Neutrophil (primary cell): ENCODE data around the gene NACC2.
A peak's percentile ranks its signal among the peaks of the same experiment; 100 is the strongest.

Experiments used
- H3K27ac ChIP-seq: fragments of 200-600 bp; sonication (generic); 2 replicates; pipeline ENCODE4 v1.5.1; 2016; ENCODE audit warnings: mild to moderate bottlenecking, moderate library complexity
- H3K27me3 ChIP-seq: fragments of 200-600 bp; sonication (generic); 2 replicates; pipeline ENCODE4 v1.6.0; 2016; ENCODE audit warnings: mild to moderate bottlenecking
- H3K36me3 ChIP-seq: fragments of 200-600 bp; sonication (generic); 2 replicates; pipeline ENCODE4 v1.5.1; 2017
- H3K4me1 ChIP-seq, 2 experiments: fragments of 200-600 bp in 1 of 2; sonication (generic) in 1 of 2; 1 replicate in 1 of 2; 2 replicates in 1 of 2; pipeline versions ENCODE4 v1.5.1 to v1.6.1; 2013 to 2016; ENCODE audit warnings: low read depth in 1 of 2, low read length in 1 of 2, mild to moderate bottlenecking in 1 of 2, moderate library complexity in 1 of 2; ENCODE audit not compliant: control insufficient read depth in 1 of 2, insufficient read depth in 1 of 2
- H3K4me3 ChIP-seq, 2 experiments: fragments of 200-600 bp in 1 of 2; sonication (generic) in 1 of 2; 1 replicate in 1 of 2; 2 replicates in 1 of 2; pipeline ENCODE4 v1.5.1; 2013 to 2016; ENCODE audit warnings: low read depth in 1 of 2, low read length in 1 of 2, mild to moderate bottlenecking in 1 of 2, moderate library complexity in 1 of 2
- H3K9me3 ChIP-seq: fragments of 200-600 bp; sonication (generic); 2 replicates; pipeline ENCODE4 v1.5.1; 2016
- CTCF ChIP-seq: fragments of 200-600 bp; sonication (generic); IDR thresholded peaks from 2 replicates; pipeline ENCODE4 v1.5.1; 2016; ENCODE audit warnings: antibody characterized with exemption

NACC2 gene

GRCh38 chr9:136092353-136092650, 2.8 kb downstream of the NACC2 start:
- H3K36me3 ChIP-seq: no peaks in the 10 kb centered on the region
- no peak overlapping the region for H3K4me3 ChIP-seq
- H3K27me3 ChIP-seq: peaks cover 2% of the 10 kb centered on the region
- TF ChIP-seq CTCF: no peak
- H3K4me1 ChIP-seq: peaks cover 51 to 67% of the 10 kb centered on the region in 2 experiments
- peak overlapping the region; percentile 82 for H3K27ac ChIP-seq
- H3K9me3 ChIP-seq: no peaks in the 10 kb centered on the region

GRCh38 chr9:136091582-136092352, 3.3 kb downstream of the NACC2 start:
- TF ChIP-seq CTCF: no peak
- peaks cover 51 to 70% of the 10 kb centered on the region in 2 experiments for H3K4me1 ChIP-seq
- no peak overlapping the region for H3K4me3 ChIP-seq
- peak overlapping the region; percentile 82 for H3K27ac ChIP-seq
- H3K9me3 ChIP-seq: no peaks in the 10 kb centered on the region
- H3K27me3 ChIP-seq: no peaks in the 10 kb centered on the region
- H3K36me3 ChIP-seq: no peaks in the 10 kb centered on the region

GRCh38 chr9:136090768-136091581, 4.1 kb downstream of the NACC2 start:
- no peaks in the 10 kb centered on the region for H3K27me3 ChIP-seq
- H3K4me1 ChIP-seq: peaks cover 47 to 69% of the 10 kb centered on the region in 2 experiments
- no peak overlapping the region for H3K4me3 ChIP-seq
- no peaks in the 10 kb centered on the region for H3K9me3 ChIP-seq
- no peak for TF ChIP-seq CTCF
- no peaks in the 10 kb centered on the region for H3K36me3 ChIP-seq
- peak overlapping the region; percentile 75 for H3K27ac ChIP-seq

GRCh38 chr9:136090056-136090735, 4.9 kb downstream of the NACC2 start:
- TF ChIP-seq CTCF: no peak
- peak overlapping the region in 1 of 2 experiments; percentile 49 for H3K4me3 ChIP-seq
- H3K27me3 ChIP-seq: no peaks in the 10 kb centered on the region
- H3K9me3 ChIP-seq: no peaks in the 10 kb centered on the region
- no peaks in the 10 kb centered on the region for H3K36me3 ChIP-seq
- H3K27ac ChIP-seq: peak overlapping the region; percentile 75
- peaks cover 43 to 65% of the 10 kb centered on the region in 2 experiments for H3K4me1 ChIP-seq

- H3K27ac ChIP-seq: peak overlapping the region; percentile 75
- no peaks in the 10 kb centered on the region for H3K9me3 ChIP-seq
- peak overlapping the region in 1 of 2 experiments; percentile 49 for H3K4me3 ChIP-seq
- no peak for TF ChIP-seq CTCF
- peaks cover 43 to 67% of the 10 kb centered on the region in 2 experiments for H3K4me1 ChIP-seq
- H3K27me3 ChIP-seq: no peaks in the 10 kb centered on the region
- H3K36me3 ChIP-seq: no peaks in the 10 kb centered on the region
Observed at GRCh38 chr9:136089697-136090045, 5.4 kb downstream of the NACC2 start.
